Right lobe of liver (tissue), 4 donors: ENCODE data around the gene KRCC1.
"Not testable (repeated sequence)": the region's sequence is repeated elsewhere in the genome, so short reads cannot be mapped to it uniquely, and the experiment has no call there.

ENCODE experiments used
- CTCF ChIP-seq, 4 donors: fragments of 200-600 bp in 3 of 4; fragments of 450-650 bp in 1 of 4; IDR thresholded peaks; one replicate each; pipeline versions ENCODE4 v1.5.1 to v1.8.0; 2016 to 2022; ENCODE audit warnings: antibody characterized with exemption in 4 of 4, mild to moderate bottlenecking in 2 of 4
- POLR2A ChIP-seq: fragments of 450-650 bp; IDR thresholded peaks from one replicate; pipeline ENCODE4 v1.6.1; 2017; ENCODE audit warnings: antibody characterized with exemption, mild to moderate bottlenecking
- donor health status: DM: no; HTN: no; CAD: no.
- donor health status: DM: no; HTN: no; CAD: no.
- donor health status: DM: no; HTN: yes; CAD: no.

- TF ChIP-seq POLR2A; CTCF (IDR thresholded peaks at IDR 0.05): not testable (repeated sequence)
Observed at GRCh38 chr2:88000474-88000873, 55.1 kb downstream of the KRCC1 start.
